Activated B cell treated with CpG ODN at 0.5 μM for 24 hours (primary cell): ENCODE data around the gene PIP5K1C. TPM values are rescaled to one million over a fixed set of nuclear protein-coding genes. Genes with fewer than 3 reads are reported as not detected.

Source experiments
- ATAC-seq: fragments of 200-7000 bp; cut with Tn5 transposase; one replicate; pipeline ENCODE4 v1.10.0; 2021; ENCODE audit warnings: low read depth, mild to moderate bottlenecking, moderate library complexity
- CTCF ChIA-PET: fragments of 350-600 bp; sonication (Branson Sonifier 250); formaldehyde crosslinking; loops from one replicate; lab custom pipeline; 2021; ENCODE audit warnings: antibody characterized with exemption; lab: Charles Lee
- POLR2A ChIA-PET: fragments of 350-600 bp; sonication (Branson Sonifier 250); formaldehyde crosslinking; loops from one replicate; lab custom pipeline; 2021; ENCODE audit warnings: antibody characterized with exemption; lab: Charles Lee
- DNase-seq: peaks from one replicate; pipeline ENCODE4 v3.0.0; 2022
- H3K27ac Mint-ChIP-seq: one replicate; pipeline ENCODE4 v1.8.0; 2020; ENCODE audit warnings: mixed read lengths
- H3K27me3 Mint-ChIP-seq: one replicate; pipeline ENCODE4 v1.8.0; 2021; ENCODE audit warnings: mixed read lengths
- H3K36me3 Mint-ChIP-seq: one replicate; pipeline ENCODE4 v1.8.0; 2021; ENCODE audit warnings: low read depth, mixed read lengths
- H3K4me1 Mint-ChIP-seq: one replicate; pipeline ENCODE4 v1.8.0; 2021; ENCODE audit warnings: mixed read lengths
- H3K4me3 Mint-ChIP-seq: one replicate; pipeline ENCODE4 v1.8.0; 2020; ENCODE audit warnings: mild to moderate bottlenecking, mixed read lengths
- H3K9me3 Mint-ChIP-seq: one replicate; pipeline ENCODE4 v1.8.0; 2020; ENCODE audit warnings: mixed read lengths
- CTCF ChIP-seq: fragments of 200-600 bp; IDR thresholded peaks from one replicate; pipeline ENCODE4 v1.8.0; 2022; ENCODE audit warnings: antibody characterized with exemption, mild to moderate bottlenecking
- intact Hi-C: fragments of 100-400 bp; cut with micrococcal nuclease; formaldehyde crosslinking; loops from one replicate; pipeline ENCODE4 v1.15.1; 2024
- total RNA-seq: library from RNA; stranded (reverse); gene quantifications from 2 replicates; pipeline ENCODE4 v1.2.3, GENCODE V29; 2022

The PIP5K1C gene
- total RNA-seq, 1 donor from 2014 or later = 31.1 TPM

- ChIA-PET CTCF (no interaction called here), POLR2A (no interaction called here)
- Mint-ChIP-seq H3K27me3 (no peaks in the 10 kb centered on the region), H3K4me3 (no peak overlapping the region), H3K27ac (no peak overlapping the region), H3K36me3 (peaks cover 35% of the 10 kb centered on the region), H3K9me3 (no peaks in the 10 kb centered on the region), H3K4me1 (peaks cover 14% of the 10 kb centered on the region)
- ATAC-seq (no peak), DNase-seq (no peak)
- intact Hi-C loops = no loop called here
- no peak for TF ChIP-seq CTCF
These were observed 87.1 kb downstream of the PIP5K1C start for GRCh38 chr19:3612901-3613741.

GRCh38 chr19:3612330-3612729 lies 87.9 kb downstream of the PIP5K1C start:
- H3K9me3 Mint-ChIP-seq = no peaks in the 10 kb centered on the region
- DNase-seq (no peak), ATAC-seq (no peak)
- CTCF ChIA-PET = no interaction called here
- H3K4me1 Mint-ChIP-seq = peaks cover 15% of the 10 kb centered on the region
- intact Hi-C loops = no loop called here
- H3K36me3 Mint-ChIP-seq = peaks cover 34% of the 10 kb centered on the region
- H3K4me3 Mint-ChIP-seq = no peak overlapping the region
- POLR2A ChIA-PET = no interaction called here
- TF ChIP-seq CTCF = no peak
- H3K27ac Mint-ChIP-seq = no peak overlapping the region
- H3K27me3 Mint-ChIP-seq = no peaks in the 10 kb centered on the region

- intact Hi-C loops = no loop called here
- no peak for TF ChIP-seq CTCF
- DNase-seq (no peak), ATAC-seq (no peak)
- Mint-ChIP-seq H3K27me3 (peaks cover 1% of the 10 kb centered on the region), H3K4me1 (peaks cover 15% of the 10 kb centered on the region), H3K9me3 (no peaks in the 10 kb centered on the region), H3K27ac (no peak overlapping the region), H3K36me3 (peaks cover 30% of the 10 kb centered on the region), H3K4me3 (no peak overlapping the region)
- ChIA-PET CTCF (no interaction called here), POLR2A (no interaction called here)
These were observed 88.4 kb downstream of the PIP5K1C start for GRCh38 chr19:3611841-3612240.

GRCh38 chr19:3610745-3611717 lies 89.2 kb downstream of the PIP5K1C start:
- H3K9me3 Mint-ChIP-seq = no peaks in the 10 kb centered on the region
- TF ChIP-seq CTCF = no peak
- DNase-seq = no peak
- H3K27me3 Mint-ChIP-seq = peaks cover 1% of the 10 kb centered on the region
- H3K4me1 Mint-ChIP-seq = peaks cover 15% of the 10 kb centered on the region
- ChIA-PET POLR2A (no interaction called here), CTCF (no interaction called here)
- no peak overlapping the region for H3K27ac Mint-ChIP-seq
- intact Hi-C loops = no loop called here
- ATAC-seq = no peak
- H3K36me3 Mint-ChIP-seq = peaks cover 28% of the 10 kb centered on the region
- H3K4me3 Mint-ChIP-seq = no peak overlapping the region
